Inferior parietal cortex (tissue), 1 donor: ENCODE measurements around the gene DNAJC8.

Experiments
- DNase-seq: peaks from one replicate; pipeline ENCODE4 v3.0.0-alpha.2; 2016; ENCODE audit errors: extremely low spot score

Gene DNAJC8

GRCh38 chr1:28172713-28173150, 60.1 kb downstream of the DNAJC8 start:
- peak; percentile 35 for DNase-seq

GRCh38 chr1:28171246-28171645, 61.6 kb downstream of the DNAJC8 start:
- DNase-seq, result no peak

GRCh38 chr1:28170001-28170596, 62.7 kb downstream of the DNAJC8 start:
- no peak for DNase-seq

- peak; percentile 80 for DNase-seq
Measured at GRCh38 chr1:28163496-28164161, 69.2 kb downstream of the DNAJC8 start.

- DNase-seq, result no peak
Measured at GRCh38 chr1:28162151-28162550, 70.7 kb downstream of the DNAJC8 start.

- DNase-seq, result no peak
Measured at GRCh38 chr1:28161751-28162150, 71.1 kb downstream of the DNAJC8 start.

- no peak for DNase-seq
Measured at GRCh38 chr1:28160782-28161266, 72.0 kb downstream of the DNAJC8 start.

GRCh38 chr1:28159680-28160079, 73.1 kb downstream of the DNAJC8 start:
- no peak for DNase-seq

- no peak for DNase-seq
Measured at GRCh38 chr1:28159243-28159642, 73.6 kb downstream of the DNAJC8 start.

GRCh38 chr1:28157894-28158293, 74.9 kb downstream of the DNAJC8 start:
- no peak for DNase-seq

GRCh38 chr1:28156821-28157220, 76.0 kb downstream of the DNAJC8 start:
- DNase-seq, result no peak

GRCh38 chr1:28155628-28156027, 77.2 kb downstream of the DNAJC8 start:
- DNase-seq, result no peak

GRCh38 chr1:28154078-28154594, 78.7 kb downstream of the DNAJC8 start:
- DNase-seq, result no peak
